ENCODE results near the gene MIPEP.

DNA sequence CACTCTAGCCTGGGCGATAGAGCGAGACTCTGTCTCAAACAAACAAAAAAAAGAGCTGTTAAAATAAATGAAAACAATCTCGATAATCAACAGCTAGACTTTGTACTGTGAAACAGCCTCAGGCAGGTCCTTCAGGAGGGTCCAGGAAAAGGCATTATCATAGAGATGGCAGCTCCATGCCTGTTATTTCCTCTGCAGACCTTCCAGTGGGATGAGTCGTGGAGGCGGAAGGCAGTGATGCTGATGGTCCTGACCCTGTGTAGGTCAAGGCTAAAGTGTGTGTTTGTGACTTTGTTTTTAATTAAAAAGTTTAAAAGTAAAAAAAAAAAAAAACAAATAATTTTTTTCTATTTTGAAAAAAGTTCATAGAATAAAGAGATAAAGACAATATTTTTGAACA is 201.6 kb downstream of the MIPEP start:
- TF ChIP-seq EZH2phosphoT487 (IDR thresholded peaks at IDR 0.05; ENCODE audit: insufficient read depth, low read depth), result no peak
- TF ChIP-seq EZH2 (IDR thresholded peaks at IDR 0.05; ENCODE audit: insufficient read depth, poor library complexity, severe bottlenecking), result no peak

Data from GM23248 (cell line).